GM18505 (cell line): Measurements from ENCODE around the gene ELOVL1.

Source experiments
- ATAC-seq: cut with Tn5 transposase; IDR thresholded peaks from one replicate; pipeline ENCODE4 v1.9.1; 2021; ENCODE audit not compliant: unreplicated experiment
- POLR2A ChIP-seq: IDR thresholded peaks from 4 replicates; pipeline ENCODE4 v1.6.1; 2011; ENCODE audit warnings: borderline replicate concordance; ENCODE audit not compliant: insufficient read depth, insufficient read length; ENCODE audit errors: extremely low read depth

ELOVL1 gene

GRCh38 chr1:43344267-43344850 lies 23.5 kb downstream of the ELOVL1 start:
- ATAC-seq = no peak

GRCh38 chr1:43340559-43340958 lies 27.3 kb downstream of the ELOVL1 start:
- no peak for ATAC-seq
- TF ChIP-seq POLR2A = no peak

More at GRCh38 chr1:43344267-43344850, 23.5 kb downstream of the ELOVL1 start:
- TF ChIP-seq POLR2A = no peak

- TF ChIP-seq POLR2A = no peak
- no peak for ATAC-seq
Observed at GRCh38 chr1:43339584-43340232, 28.1 kb downstream of the ELOVL1 start.

- no peak for ATAC-seq
- no peak for TF ChIP-seq POLR2A
Observed at GRCh38 chr1:43338001-43338400, 29.8 kb downstream of the ELOVL1 start.

DNA sequence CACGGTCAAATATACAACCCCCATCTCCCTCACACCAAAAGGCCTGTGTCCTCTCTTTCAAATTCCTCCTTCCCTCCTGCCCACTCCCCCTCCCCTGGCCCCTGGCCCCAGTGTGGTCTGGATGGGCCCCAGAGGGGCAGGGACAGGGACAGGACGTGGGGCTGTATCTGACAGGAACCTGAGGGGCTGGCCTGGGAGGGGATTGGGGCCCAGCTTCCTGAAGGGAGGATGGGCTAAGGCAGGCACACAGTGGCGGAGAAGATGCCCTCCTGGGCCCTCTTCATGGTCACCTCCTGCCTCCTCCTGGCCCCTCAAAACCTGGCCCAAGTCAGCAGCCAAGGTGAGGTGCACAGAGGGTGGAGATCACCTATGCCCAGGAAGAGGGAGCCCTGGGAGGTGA lies 30.2 kb downstream of the ELOVL1 start, which contains the start of gene MPL:
MPL (plus strand) TSS at position 231 of the 400 bp plus-strand sequence; CDS start at position 262, 31 bp downstream.
- ATAC-seq = no peak
- no peak for TF ChIP-seq POLR2A

GRCh38 chr1:43334453-43335205 lies 33.2 kb downstream of the ELOVL1 start:
- no peak for ATAC-seq
- TF ChIP-seq POLR2A = no peak

DNA sequence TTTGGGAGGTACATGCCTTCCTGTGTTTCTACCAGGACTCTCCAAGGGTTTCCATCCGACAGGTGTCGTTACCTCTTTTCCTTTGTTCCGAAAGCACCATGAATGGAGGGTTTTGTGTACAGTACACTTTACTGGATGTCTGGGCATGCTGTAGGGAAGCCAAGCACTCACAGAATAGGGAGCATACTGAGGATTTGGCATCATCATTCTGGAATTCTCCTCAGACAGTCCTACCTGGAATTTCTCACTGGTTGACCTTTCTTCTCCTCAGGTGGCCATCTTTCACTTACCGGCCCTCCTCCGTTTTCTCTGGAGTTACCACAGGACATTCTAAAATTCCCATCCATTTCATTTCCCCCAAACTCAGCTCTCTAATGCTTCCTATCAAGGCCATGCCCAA lies 36.1 kb downstream of the ELOVL1 start:
- no peak for TF ChIP-seq POLR2A
- no peak for ATAC-seq

GRCh38 chr1:43329995-43330751 lies 37.6 kb downstream of the ELOVL1 start:
- no peak for ATAC-seq

DNA sequence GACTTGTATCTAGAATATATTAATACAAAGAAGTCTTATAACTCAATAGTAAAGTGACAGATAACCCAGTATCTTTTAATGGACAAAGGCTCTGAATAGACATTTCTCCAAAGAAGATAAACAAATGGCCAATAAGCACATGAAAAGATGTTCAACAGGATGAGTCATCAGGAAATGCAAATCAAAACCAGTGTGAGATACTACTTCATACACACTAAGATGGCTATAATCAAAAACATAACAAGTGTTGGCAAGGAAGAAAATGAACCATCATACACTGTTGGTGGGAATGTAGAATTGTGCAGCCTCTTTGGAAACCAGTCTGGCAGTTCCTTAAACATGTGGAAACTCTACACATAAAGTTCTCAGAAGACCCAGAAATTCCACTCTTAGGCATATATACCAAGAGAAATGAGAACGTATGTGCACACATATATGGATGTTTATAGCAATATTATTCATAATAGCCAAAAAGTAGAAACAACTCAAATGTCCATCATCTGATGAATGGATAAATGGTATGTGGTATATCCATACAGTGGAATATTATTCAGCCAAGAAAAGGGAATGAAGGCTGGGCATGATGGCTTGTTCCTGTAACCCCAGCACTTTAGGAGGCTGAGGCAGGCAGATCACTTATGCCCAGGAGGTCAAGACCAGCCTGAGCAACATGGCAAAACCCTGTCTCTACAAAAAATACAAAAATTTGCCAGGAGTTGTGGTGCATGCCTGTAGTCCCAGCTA lies 40.1 kb downstream of the ELOVL1 start:
- no peak for TF ChIP-seq POLR2A
- ATAC-seq = no peak

More at GRCh38 chr1:43329995-43330751, 37.6 kb downstream of the ELOVL1 start:
- TF ChIP-seq POLR2A = no peak

DNA sequence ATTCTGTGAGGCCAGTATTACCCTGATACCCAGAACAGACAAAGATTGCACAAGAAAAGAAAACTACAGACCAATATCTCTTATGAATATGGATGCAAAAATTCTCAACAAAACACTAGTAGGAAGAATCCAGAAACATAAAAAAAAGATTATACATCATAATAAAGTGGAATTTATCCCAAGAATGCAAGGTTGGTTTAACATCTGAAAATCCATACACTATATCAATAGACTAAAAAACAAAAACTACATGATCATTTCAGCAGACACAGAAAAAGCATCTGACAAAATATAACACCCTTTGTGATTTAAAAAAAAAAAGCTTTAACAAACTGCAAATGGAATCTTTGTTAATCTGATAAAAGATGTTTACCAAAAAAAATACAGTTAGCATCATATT lies 42.4 kb downstream of the ELOVL1 start:
- ATAC-seq = no peak
- TF ChIP-seq POLR2A = no peak

GRCh38 chr1:43324810-43325209 lies 43.0 kb downstream of the ELOVL1 start:
- no peak for TF ChIP-seq POLR2A
- ATAC-seq = no peak

DNA sequence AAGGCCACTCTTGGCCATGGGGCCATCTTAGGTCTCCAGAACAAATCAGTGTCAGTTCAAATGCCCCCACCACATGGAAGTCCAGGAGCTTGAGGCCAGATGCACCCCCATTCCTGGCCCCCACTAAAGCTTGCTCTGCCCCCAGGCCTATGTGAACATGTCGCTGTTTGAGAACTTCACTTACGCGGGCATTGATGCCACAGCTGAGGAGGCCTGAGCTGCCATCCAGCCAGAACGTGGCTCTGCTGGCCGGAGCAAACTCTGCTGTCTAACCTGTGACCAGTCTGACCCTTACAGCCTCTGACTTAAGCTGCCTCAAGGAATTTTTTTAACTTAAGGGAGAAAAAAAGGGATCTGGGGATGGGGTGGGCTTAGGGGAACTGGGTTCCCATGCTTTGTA lies 45.3 kb downstream of the ELOVL1 start:
- no peak for TF ChIP-seq POLR2A
- ATAC-seq = no peak
